Small intestine (tissue), 7 donors: ENCODE results near the gene KLRC4. TPM values are rescaled to one million over a fixed set of nuclear protein-coding genes. Genes with fewer than 3 reads are reported as not detected.
"Not testable (repeated sequence)": the region's sequence is repeated elsewhere in the genome, so short reads cannot be mapped to it uniquely, and the experiment has no call there.

Experiments
- DNase-seq, 2 donors: peaks; one replicate each; pipeline versions ENCODE4 v3.0.0 to v3.0.0-alpha.2; 2013
- FAIRE-seq: peaks from 2 replicates; lab custom pipeline; 2012; peaks lifted over from hg19 to GRCh38; lab: Jason Lieb, UNC
- H3K27ac ChIP-seq, 3 donors: one replicate each; pipeline ENCODE4 v1.5.1; 2013; ENCODE audit warnings: low read length in 2 of 3, mild to moderate bottlenecking in 2 of 3, control low read depth in 1 of 3, inconsistent platforms in 1 of 3, low read depth in 1 of 3, moderate library complexity in 1 of 3
- H3K27me3 ChIP-seq, 3 donors: one replicate each; pipeline ENCODE4 v1.6.1; 2013; ENCODE audit warnings: low read length in 3 of 3, inconsistent platforms in 1 of 3; ENCODE audit not compliant: control insufficient read depth in 3 of 3, insufficient read depth in 3 of 3
- H3K36me3 ChIP-seq, 3 donors: one replicate each; pipeline ENCODE4 v1.6.1; 2013; ENCODE audit warnings: low read length in 3 of 3, inconsistent platforms in 1 of 3, low read depth in 1 of 3, mild to moderate bottlenecking in 1 of 3, moderate library complexity in 1 of 3; ENCODE audit not compliant: control insufficient read depth in 3 of 3, insufficient read depth in 2 of 3
- H3K4me1 ChIP-seq, 3 donors: one replicate each; pipeline ENCODE4 v1.6.1; 2013; ENCODE audit warnings: low read length in 2 of 3, inconsistent platforms in 1 of 3, low read depth in 1 of 3, mild to moderate bottlenecking in 1 of 3, moderate library complexity in 1 of 3; ENCODE audit not compliant: control insufficient read depth in 3 of 3, insufficient read depth in 2 of 3
- H3K4me3 ChIP-seq, 3 donors: one replicate each; pipeline ENCODE4 v1.5.1; 2013; ENCODE audit warnings: low read length in 3 of 3, control low read depth in 1 of 3, inconsistent platforms in 1 of 3, low read depth in 1 of 3, mild to moderate bottlenecking in 1 of 3, moderate library complexity in 1 of 3
- H3K9me3 ChIP-seq, 2 donors: one replicate each; pipeline ENCODE4 v1.6.1; 2013; ENCODE audit warnings: low read depth in 1 of 2, low read length in 1 of 2; ENCODE audit not compliant: control insufficient read depth in 2 of 2, insufficient read depth in 1 of 2
- WGBS, 3 donors: extraction: QIAGEN DNeasy Blood & Tissue Kit; methylation state at CpG; one replicate each; pipeline ENCODE4 v1.1.7; 2013; 5-methylcytosine and 5-hydroxymethylcytosine counted together
- polyA plus RNA-seq, 4 donors: library from polyadenylated mRNA; stranded (reverse) in 3 of 4; unstranded in 1 of 4; fragments of 200-250 nt in 3 of 4; fragments of 120-200 nt in 1 of 4; gene quantifications; one replicate each; pipeline versions ENCODE4 v1.2.1 to v1.2.3, GENCODE V29; 2013
- donor health status: healthy with polysubstance abuse.
- donor health status: control.
- donor health status: control.
- donor health status: Bipolar disorder and iron deficiency.
- donor health status: healthy.

KLRC4 gene
- polyA plus RNA-seq, 4 donors: 0.06 to 0.66 TPM; not detected in 2

GRCh38 chr12:10420334-10420733, 10.8 kb upstream of the KLRC4 start, which contains the start of gene KLRC3:
KLRC3 (minus strand) TSS chr12:10420595; CDS start chr12:10420550, 45 bp downstream.
- not testable (repeated sequence) for H3K27ac ChIP-seq, H3K27me3 ChIP-seq, FAIRE-seq, H3K36me3 ChIP-seq, DNase-seq, H3K4me1 ChIP-seq, H3K9me3 ChIP-seq, H3K4me3 ChIP-seq
- 11 to 19% (median 17%) methylated on average over 1 of the region's 1 CpG for WGBS, 3 donors

GRCh38 chr12:10408842-10409241, 715 bp downstream of the KLRC4 start:
- Histone ChIP-seq H3K27me3 (no peaks in the 10 kb centered on the region), H3K36me3 (peaks cover 0 to 2% (median 0%) of the 10 kb centered on the region in 3 donors), H3K27ac (no peak overlapping the region), H3K9me3 (no peaks in the 10 kb centered on the region), H3K4me1 (no peaks in the 10 kb centered on the region), H3K4me3 (no peak overlapping the region)
- 45 to 86% (median 60%) methylated on average over 3 of the region's 3 CpGs for WGBS, 3 donors
- DNase-seq (no peak), FAIRE-seq (no peak)

GRCh38 chr12:10406725-10407124, 2.8 kb downstream of the KLRC4 start:
- Histone ChIP-seq H3K27ac (no peak overlapping the region), H3K4me1 (no peaks in the 10 kb centered on the region), H3K36me3 (peaks cover 0 to 2% (median 0%) of the 10 kb centered on the region in 3 donors), H3K27me3 (no peaks in the 10 kb centered on the region), H3K9me3 (no peaks in the 10 kb centered on the region), H3K4me3 (peak overlapping the region in 1 of 3 donors; percentile 16)
- DNase-seq: no peak
- 60 to 69% (median 68%) methylated on average over 4 of the region's 4 CpGs for WGBS, 3 donors
- FAIRE-seq: no peak

DNA sequence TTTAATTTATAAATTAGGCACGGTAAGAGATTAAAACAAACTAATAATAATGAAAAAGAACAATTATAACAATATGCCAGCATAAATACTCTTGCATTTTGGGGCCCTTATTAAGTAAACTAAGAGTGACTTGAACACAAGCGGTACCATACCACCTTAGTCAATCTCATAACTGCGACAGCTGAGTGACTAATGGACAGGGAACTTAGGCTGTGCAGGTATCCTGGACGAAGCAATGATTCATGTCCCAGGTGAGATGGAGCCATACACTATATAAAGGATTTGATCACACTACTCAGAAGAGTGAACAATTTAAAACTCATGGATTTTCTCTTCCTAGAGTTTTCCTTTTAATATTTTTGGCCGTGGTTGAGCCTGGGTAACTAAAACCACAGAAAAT, 4.3 kb downstream of the KLRC4 start:
- no peak for FAIRE-seq
- H3K4me1 ChIP-seq: no peaks in the 10 kb centered on the region

GRCh38 chr12:10404798-10405197, 4.8 kb downstream of the KLRC4 start:
- DNase-seq (no peak), FAIRE-seq (no peak)
- Histone ChIP-seq H3K9me3 (no peaks in the 10 kb centered on the region), H3K27ac (no peak overlapping the region), H3K4me3 (no peak overlapping the region), H3K27me3 (no peaks in the 10 kb centered on the region), H3K4me1 (no peaks in the 10 kb centered on the region), H3K36me3 (peaks cover 0 to 2% (median 0%) of the 10 kb centered on the region in 3 donors)

More for the DNA sequence above, 4.3 kb downstream of the KLRC4 start:
- H3K9me3 ChIP-seq: no peaks in the 10 kb centered on the region
- H3K27me3 ChIP-seq: no peaks in the 10 kb centered on the region
- DNase-seq: no peak
- H3K36me3 ChIP-seq: peaks cover 0 to 2% (median 0%) of the 10 kb centered on the region in 3 donors
- WGBS, 3 donors: 86 to 90% (median 87%) methylated on average over 5 of the region's 5 CpGs
- H3K27ac ChIP-seq: no peak overlapping the region
- no peak overlapping the region for H3K4me3 ChIP-seq

DNA sequence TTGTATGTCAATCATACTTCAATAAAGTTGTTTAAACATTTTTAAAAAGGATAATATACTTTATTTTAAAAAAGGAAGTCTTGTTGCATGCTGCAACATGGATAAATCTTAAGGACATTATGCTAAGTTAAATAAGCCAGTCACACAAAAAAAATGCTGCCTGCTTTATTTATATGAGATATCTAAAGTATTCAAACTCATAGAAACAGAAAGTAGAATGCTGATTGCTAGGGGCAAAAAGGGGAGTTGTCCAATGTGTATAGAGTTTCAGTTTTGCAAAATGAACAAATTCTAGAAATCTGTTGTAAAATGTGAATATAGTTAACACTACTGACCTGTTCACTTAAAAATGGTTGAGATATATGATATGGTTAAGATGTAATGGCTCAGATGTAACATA, 8.7 kb downstream of the KLRC4 start:
- DNase-seq (no peak), FAIRE-seq (no peak)
- Histone ChIP-seq H3K27me3 (no peaks in the 10 kb centered on the region), H3K9me3 (no peaks in the 10 kb centered on the region), H3K27ac (no peak overlapping the region), H3K36me3 (peaks cover 0 to 2% (median 0%) of the 10 kb centered on the region in 3 donors), H3K4me1 (no peaks in the 10 kb centered on the region), H3K4me3 (no peak overlapping the region)

GRCh38 chr12:10398168-10398567, 11.4 kb downstream of the KLRC4 start:
- 86 to 98% (median 87%) methylated on average over 2 of the region's 2 CpGs for WGBS, 3 donors
- Histone ChIP-seq H3K27me3 (no peaks in the 10 kb centered on the region), H3K27ac (no peak overlapping the region), H3K9me3 (no peaks in the 10 kb centered on the region), H3K4me1 (peaks cover 0 to 4% (median 0%) of the 10 kb centered on the region in 3 donors), H3K36me3 (no peaks in the 10 kb centered on the region), H3K4me3 (no peak overlapping the region)
- FAIRE-seq (no peak), DNase-seq (no peak)

DNA sequence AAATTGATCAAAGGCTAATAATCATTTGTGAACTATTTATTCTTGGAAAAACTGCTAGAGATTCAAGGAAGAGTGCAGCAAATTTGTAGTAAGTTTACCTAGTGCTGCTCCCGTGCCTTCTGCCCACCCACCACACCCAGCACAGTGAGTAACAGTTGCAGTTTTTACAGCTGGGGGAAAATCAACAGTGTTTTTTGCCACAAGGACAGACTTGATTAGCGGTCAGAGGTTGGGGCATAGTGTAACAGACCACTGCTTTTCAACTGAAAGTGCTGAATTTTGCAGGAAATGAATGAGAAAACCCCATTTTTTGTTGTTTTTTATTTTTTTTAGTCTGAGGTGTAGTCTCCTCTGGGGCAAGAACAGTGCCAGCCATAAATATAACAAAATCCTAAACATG, 12.3 kb downstream of the KLRC4 start:
- FAIRE-seq (no peak), DNase-seq (peak in 1 of 2 donors; percentile 19)
- Histone ChIP-seq H3K27ac (no peak overlapping the region), H3K4me3 (no peak overlapping the region), H3K36me3 (no peaks in the 10 kb centered on the region), H3K27me3 (no peaks in the 10 kb centered on the region), H3K9me3 (no peaks in the 10 kb centered on the region), H3K4me1 (peaks cover 0 to 4% (median 0%) of the 10 kb centered on the region in 3 donors)
- 37 to 70% (median 49%) methylated on average over 2 of the region's 2 CpGs for WGBS, 3 donors

DNA sequence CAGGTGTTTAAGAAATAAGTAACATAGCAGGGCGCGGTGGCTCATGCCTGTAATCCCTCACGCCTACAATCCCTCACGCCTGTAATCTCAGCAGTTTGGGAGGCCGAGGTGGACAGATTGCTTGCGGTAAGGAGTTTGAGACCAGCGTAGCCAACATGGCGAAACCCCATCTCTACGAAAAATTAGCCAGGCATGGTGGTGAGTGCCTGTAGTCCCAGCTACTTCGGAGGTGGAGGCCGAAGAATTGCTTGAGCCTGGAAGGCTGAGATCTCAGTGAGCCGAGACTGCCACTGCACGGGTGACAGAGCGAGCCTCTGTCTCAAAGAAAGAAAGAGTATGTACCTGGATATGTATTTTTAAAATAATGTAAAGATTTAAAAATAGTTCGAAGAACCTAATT, 13.4 kb downstream of the KLRC4 start:
- WGBS, 3 donors: 73 to 87% (median 81%) methylated on average over 15 of the region's 15 CpGs
- not testable (repeated sequence) for H3K27me3 ChIP-seq, FAIRE-seq, H3K4me1 ChIP-seq, DNase-seq, H3K9me3 ChIP-seq, H3K36me3 ChIP-seq, H3K4me3 ChIP-seq
- peak overlapping the region in 2 of 3 donors; percentile 36 to 63 for H3K27ac ChIP-seq
